Measurements from ENCODE around the gene SMARCAD1.

SMARCAD1 gene

DNA sequence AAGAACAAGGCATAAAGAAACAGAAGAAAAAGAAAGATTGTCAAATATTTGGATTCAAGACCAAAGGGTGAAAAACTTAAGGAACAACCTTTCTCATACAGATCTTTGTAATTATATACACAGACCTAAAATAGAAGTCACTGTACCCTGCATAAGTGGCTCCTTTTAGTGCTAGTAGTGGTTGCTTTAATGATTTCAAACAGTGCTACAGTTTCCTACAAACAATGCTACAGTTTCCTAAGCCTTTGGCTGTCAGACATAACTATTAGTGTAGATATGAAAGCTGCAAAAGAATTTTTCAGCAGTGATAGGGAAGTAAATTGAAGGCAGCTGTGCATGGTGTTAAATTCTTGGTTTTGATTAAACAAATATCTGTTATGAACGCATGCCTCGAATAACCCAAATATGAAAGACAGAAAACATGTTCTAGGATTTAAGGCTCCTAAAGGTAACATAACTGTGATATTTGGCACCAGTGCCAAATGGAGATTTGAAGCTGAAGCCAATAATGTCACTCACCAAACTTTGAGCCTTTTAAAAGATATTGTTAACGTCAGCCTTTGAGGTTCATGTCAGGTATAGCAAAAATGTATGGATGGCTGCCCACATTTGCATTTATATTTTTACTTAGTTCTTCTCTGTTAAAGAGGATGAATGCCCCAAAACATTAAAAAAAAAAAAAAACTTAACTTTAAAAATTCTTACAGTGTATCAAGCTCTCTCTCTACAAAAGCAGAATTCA lies 36.6 kb downstream of the SMARCAD1 start:
- H3K4me3 ChIP-seq (ENCODE audit: low read length): no peak overlapping the region
- TF ChIP-seq, protein P1, sequence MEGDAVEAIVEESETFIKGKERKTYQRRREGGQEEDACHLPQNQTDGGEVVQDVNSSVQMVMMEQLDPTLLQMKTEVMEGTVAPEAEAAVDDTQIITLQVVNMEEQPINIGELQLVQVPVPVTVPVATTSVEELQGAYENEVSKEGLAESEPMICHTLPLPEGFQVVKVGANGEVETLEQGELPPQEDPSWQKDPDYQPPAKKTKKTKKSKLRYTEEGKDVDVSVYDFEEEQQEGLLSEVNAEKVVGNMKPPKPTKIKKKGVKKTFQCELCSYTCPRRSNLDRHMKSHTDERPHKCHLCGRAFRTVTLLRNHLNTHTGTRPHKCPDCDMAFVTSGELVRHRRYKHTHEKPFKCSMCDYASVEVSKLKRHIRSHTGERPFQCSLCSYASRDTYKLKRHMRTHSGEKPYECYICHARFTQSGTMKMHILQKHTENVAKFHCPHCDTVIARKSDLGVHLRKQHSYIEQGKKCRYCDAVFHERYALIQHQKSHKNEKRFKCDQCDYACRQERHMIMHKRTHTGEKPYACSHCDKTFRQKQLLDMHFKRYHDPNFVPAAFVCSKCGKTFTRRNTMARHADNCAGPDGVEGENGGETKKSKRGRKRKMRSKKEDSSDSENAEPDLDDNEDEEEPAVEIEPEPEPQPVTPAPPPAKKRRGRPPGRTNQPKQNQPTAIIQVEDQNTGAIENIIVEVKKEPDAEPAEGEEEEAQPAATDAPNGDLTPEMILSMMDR (IDR thresholded peaks at IDR 0.05; ENCODE audit: insufficient read depth, low read depth, low read length, missing control alignments): no peak
- DNase-seq (ENCODE audit: low read depth): no peak

DNA sequence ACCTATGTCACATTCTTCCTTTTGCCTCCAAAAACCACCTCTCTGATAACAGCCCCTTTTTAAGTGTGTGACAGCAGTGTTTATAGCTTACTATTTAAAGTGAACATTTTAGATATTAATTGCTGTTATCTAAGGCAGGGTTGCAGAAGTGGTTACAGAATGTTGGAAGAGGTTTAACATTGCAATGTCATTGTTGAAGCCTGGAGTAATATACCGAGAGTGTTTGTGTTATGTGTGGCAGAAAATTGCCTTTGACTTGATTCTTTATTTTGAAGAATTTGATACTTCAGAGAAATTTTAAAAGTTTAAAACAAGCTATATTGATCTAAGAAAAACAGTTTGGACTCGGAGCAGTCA lies 37.1 kb downstream of the SMARCAD1 start:
- no peak overlapping the region for H3K4me3 ChIP-seq (ENCODE audit: low read length)
- no peak for DNase-seq (ENCODE audit: low read depth)
- TF ChIP-seq, protein P1 (IDR thresholded peaks at IDR 0.05; ENCODE audit: insufficient read depth, low read depth, low read length, missing control alignments): no peak

DNA sequence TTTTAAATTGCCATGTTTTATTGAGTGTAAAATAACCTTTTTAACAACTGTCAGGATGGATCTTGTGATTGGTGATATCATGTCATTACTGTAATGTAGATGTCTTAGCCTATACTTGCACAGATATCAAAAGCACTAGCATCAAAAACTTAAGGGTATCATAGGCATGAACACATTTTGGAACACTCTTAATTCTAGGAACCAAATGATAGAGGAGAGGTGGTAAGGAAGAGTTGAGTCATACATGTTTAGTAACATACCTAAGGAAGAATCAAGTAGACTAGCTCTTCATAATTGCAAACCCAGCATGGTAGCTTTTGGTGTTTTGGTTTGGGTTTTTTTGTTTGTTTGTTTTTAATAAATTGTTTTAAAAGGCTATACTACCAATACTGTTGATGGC lies 43.4 kb downstream of the SMARCAD1 start:
- DNase-seq (ENCODE audit: low read depth): peak; percentile 21
- TF ChIP-seq, protein P1 (IDR thresholded peaks at IDR 0.05; ENCODE audit: insufficient read depth, low read depth, low read length, missing control alignments): no peak
- no peak overlapping the region for H3K4me3 ChIP-seq (ENCODE audit: low read length)

DNA sequence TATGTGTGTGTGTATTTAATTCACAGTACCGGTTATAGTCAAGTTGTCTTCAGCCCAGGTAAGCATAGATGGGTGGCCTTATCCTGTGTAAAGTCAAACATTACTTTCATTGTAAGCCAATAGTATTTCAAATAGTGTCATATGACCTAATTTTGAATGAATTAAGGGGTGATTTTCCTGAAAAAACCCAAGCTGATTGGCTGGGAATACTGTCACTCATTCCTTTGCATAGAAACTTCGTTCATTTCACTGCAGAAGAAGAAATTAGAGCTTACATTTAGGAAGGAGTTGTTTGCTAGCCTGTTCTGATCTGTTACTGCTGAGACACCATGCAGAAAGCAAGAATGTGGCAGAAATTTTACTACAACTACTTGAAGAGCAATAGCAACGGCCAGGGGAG lies 45.4 kb downstream of the SMARCAD1 start:
- no peak overlapping the region for H3K4me3 ChIP-seq (ENCODE audit: low read length)
- TF ChIP-seq, protein P1 (IDR thresholded peaks at IDR 0.05; ENCODE audit: insufficient read depth, low read depth, low read length, missing control alignments): no peak
- peak; percentile 30 for DNase-seq (ENCODE audit: low read depth)

DNA sequence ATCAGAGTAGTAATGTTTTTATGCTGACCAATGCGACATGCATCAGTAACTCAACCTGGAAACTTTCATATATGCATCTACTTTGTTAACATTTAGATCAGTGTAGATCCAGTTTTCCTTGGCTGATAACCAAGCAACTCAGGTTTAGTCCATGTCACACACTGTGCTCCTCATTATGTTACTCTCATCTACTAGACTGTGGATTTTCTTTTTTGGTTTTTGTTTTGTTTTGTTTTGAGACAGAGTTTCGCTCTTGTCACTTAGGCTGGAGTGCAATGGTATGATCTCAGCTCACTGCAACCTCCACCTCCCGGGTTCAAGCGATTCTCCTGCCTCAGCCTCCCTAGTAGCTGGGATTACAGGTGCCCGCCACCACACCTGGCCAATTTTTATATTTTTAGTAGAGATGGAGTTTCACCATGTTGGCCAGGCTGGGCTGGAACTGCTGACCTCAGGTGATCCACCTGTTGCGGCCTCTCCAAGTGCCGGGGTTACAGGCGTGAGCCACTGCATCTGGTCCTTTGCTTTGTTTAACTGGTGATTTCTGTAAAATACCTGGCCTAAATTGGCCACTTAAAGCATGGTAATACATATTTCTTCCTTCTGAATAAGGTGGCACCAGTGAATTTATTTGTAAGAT lies 48.6 kb downstream of the SMARCAD1 start:
- no peak overlapping the region for H3K4me3 ChIP-seq (ENCODE audit: low read length)
- DNase-seq (ENCODE audit: low read depth): no peak
- TF ChIP-seq, protein P1 (IDR thresholded peaks at IDR 0.05; ENCODE audit: insufficient read depth, low read depth, low read length, missing control alignments): no peak

DNA sequence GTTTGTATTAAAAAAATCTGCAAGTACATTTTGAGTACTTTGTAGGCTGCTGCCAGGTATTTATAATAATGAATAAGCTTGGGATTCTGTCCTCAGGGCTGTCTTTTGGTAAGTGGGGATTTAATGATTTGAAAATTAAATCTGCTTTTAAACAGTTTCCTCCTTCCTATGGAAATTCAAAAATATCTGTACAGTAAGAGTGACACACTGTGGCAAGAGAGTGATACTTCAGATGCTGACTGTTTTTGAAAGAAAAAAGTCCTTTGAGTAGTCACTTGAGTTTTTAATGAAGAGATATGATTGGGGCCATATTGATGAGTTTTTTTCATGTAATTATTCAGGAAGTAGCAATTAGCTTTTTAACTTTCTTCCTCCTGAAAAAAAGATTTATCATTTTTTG lies 49.2 kb downstream of the SMARCAD1 start:
- no peak overlapping the region for H3K4me3 ChIP-seq (ENCODE audit: low read length)
- no peak for DNase-seq (ENCODE audit: low read depth)
- TF ChIP-seq, protein P1 (IDR thresholded peaks at IDR 0.05; ENCODE audit: insufficient read depth, low read depth, low read length, missing control alignments): peak; percentile 18

Data from epithelial cell of esophagus (primary cell).